Measurements from ENCODE around the gene UPK1B.

UPK1B gene

DNA sequence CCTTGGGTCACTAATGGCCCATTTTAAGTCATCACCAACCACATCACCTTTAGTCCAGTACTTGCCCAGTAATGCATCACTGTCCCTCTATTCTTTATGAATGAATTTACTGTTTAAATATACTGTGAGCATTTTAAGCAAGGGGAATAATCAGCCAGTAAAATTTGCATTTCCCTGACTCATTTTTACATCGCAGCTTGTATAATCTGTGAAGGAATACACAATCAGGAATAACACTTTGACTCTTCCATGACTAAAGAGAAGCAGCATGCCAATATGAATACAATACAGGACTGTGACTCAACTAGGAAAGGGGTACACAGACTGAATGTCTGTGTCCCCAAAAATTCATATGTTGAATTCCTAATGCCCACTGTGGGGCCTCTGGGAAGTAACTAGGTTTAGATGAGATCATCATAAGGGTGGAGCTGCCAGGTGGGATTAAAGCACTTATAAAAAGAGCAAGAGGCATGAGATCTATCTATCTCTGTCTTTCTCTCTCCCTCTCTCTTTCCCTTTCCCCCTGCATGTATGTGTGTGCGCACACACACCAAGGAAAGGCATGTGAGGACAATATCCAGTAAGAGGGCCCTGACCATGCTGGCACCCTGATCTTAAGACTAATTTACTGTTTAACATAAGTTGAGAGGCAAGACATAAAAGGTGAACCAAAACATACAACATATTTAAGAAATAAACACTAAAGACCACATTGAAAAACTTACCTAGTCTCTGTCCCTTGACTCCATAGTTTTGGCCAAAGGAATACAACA, 55.2 kb downstream of the UPK1B start:
- Histone ChIP-seq H3K9me3 (ENCODE audit: low read length) (no peaks in the 10 kb centered on the region), H3K36me3 (ENCODE audit: insufficient read depth, low read length) (peaks cover 39% of the 10 kb centered on the region), H3K27ac (ENCODE audit: low read depth, low read length) (no peak overlapping the region), H3K9ac (ENCODE audit: low read length) (no peak overlapping the region), H3K4me1 (ENCODE audit: insufficient read depth, low read length) (peaks cover 14% of the 10 kb centered on the region), H3K4me3 (ENCODE audit: low read depth in 1 of 2, low read length in 2 of 2) (no peak overlapping the region), H3K27me3 (ENCODE audit: control insufficient read depth in 1 of 2, insufficient read depth in 2 of 2, low read length in 2 of 2) (no peaks in the 10 kb centered on the region)

DNA sequence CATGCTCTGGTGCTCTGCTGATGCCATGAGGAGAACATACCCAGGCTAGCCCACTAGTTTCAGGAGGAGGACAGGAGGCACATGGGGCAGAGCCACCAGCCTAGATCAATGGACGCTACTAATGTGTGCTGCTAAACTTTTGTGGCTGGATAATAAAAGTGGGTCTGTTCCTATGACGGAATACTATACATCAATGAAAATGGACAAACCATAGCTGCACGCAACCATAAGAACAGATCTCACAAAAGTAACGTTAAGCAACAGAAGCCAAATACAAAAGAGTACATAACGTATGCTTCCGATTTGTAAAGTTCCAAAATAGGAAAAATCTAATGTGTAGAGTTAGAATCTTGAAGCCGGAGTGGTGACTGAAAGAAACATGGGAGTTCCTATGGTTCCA, 55.8 kb downstream of the UPK1B start:
- Histone ChIP-seq H3K4me1 (ENCODE audit: insufficient read depth, low read length) (peaks cover 14% of the 10 kb centered on the region), H3K4me3 (ENCODE audit: low read depth in 1 of 2, low read length in 2 of 2) (no peak overlapping the region), H3K27ac (ENCODE audit: low read depth, low read length) (no peak overlapping the region), H3K27me3 (ENCODE audit: control insufficient read depth in 1 of 2, insufficient read depth in 2 of 2, low read length in 2 of 2) (no peaks in the 10 kb centered on the region), H3K9me3 (ENCODE audit: low read length) (no peaks in the 10 kb centered on the region), H3K9ac (ENCODE audit: low read length) (no peak overlapping the region), H3K36me3 (ENCODE audit: insufficient read depth, low read length) (peaks cover 32% of the 10 kb centered on the region)

DNA sequence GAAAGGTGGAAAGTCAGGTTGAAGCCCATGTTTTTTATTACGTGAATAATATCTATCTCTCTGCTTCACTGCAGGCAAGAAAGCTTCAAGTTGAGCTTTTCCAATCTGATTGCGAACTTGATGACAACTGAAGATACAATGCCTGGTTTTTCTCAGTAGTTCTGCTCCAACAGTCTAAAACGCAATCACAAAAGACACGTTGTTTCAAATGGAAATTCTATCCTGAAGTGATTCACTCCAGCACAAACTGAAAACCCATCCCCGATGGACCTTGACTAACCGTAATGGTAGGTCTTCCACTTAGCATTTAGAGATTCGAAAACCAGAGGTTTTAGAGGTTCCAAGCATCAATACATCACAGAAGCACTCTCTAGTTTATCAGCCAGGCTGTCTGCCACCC, 56.7 kb downstream of the UPK1B start:
- no peaks in the 10 kb centered on the region for H3K27me3 ChIP-seq (ENCODE audit: control insufficient read depth in 1 of 2, insufficient read depth in 2 of 2, low read length in 2 of 2)
- peaks cover 31% of the 10 kb centered on the region for H3K36me3 ChIP-seq (ENCODE audit: insufficient read depth, low read length)
- no peak overlapping the region for H3K4me3 ChIP-seq (ENCODE audit: low read depth in 1 of 2, low read length in 2 of 2)
- no peaks in the 10 kb centered on the region for H3K9me3 ChIP-seq (ENCODE audit: low read length)
- no peak overlapping the region for H3K27ac ChIP-seq (ENCODE audit: low read depth, low read length)
- peaks cover 14% of the 10 kb centered on the region for H3K4me1 ChIP-seq (ENCODE audit: insufficient read depth, low read length)
- no peak overlapping the region for H3K9ac ChIP-seq (ENCODE audit: low read length)

DNA sequence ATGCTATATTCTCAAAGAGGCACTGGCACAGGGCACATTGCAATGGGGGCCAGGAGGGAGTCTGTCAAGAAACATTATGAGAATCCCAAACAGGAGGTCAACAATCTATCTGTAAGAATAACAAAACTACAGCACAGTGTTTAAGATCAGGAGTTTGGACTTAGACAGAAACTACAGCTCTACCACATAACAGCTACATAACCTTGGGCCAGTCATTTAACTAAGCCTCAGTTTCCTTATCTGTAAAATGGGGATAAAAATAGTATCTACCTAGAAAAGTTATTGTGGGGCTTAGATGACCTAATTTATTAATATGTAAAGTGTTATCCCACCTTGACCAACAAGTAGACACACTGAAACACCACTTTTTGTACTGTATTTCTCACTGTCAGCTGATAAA, 57.3 kb downstream of the UPK1B start:
- Histone ChIP-seq H3K36me3 (ENCODE audit: insufficient read depth, low read length) (peaks cover 37% of the 10 kb centered on the region), H3K9ac (ENCODE audit: low read length) (no peak overlapping the region), H3K4me3 (ENCODE audit: low read depth in 1 of 2, low read length in 2 of 2) (no peak overlapping the region), H3K27me3 (ENCODE audit: control insufficient read depth in 1 of 2, insufficient read depth in 2 of 2, low read length in 2 of 2) (no peaks in the 10 kb centered on the region), H3K4me1 (ENCODE audit: insufficient read depth, low read length) (peaks cover 14% of the 10 kb centered on the region), H3K27ac (ENCODE audit: low read depth, low read length) (no peak overlapping the region), H3K9me3 (ENCODE audit: low read length) (no peaks in the 10 kb centered on the region)

DNA sequence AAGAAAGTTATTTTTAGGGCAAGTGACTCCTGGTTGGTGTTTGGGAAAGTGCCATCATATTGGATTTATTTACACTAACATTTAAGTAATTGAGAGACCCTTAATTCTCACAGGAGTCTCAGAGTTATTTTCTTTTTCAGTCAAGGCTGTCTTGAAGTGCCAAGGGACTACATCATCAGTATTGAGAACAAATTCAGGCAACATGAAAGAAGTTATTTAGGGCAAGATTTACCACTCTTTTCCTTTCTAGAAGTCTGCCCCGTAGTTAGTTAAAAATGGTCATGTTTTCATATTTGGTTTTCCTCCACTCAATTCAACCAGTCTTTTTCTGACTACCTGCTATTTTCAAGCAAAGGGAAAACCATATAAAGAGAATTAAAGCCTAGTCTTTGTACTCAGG, 61.2 kb downstream of the UPK1B start:
- Histone ChIP-seq H3K27me3 (ENCODE audit: control insufficient read depth in 1 of 2, insufficient read depth in 2 of 2, low read length in 2 of 2) (no peaks in the 10 kb centered on the region), H3K9ac (ENCODE audit: low read length) (no peak overlapping the region), H3K9me3 (ENCODE audit: low read length) (no peaks in the 10 kb centered on the region), H3K27ac (ENCODE audit: low read depth, low read length) (no peak overlapping the region), H3K4me3 (ENCODE audit: low read depth in 1 of 2, low read length in 2 of 2) (no peak overlapping the region), H3K36me3 (ENCODE audit: insufficient read depth, low read length) (peaks cover 28% of the 10 kb centered on the region), H3K4me1 (ENCODE audit: insufficient read depth, low read length) (peaks cover 4% of the 10 kb centered on the region)

DNA sequence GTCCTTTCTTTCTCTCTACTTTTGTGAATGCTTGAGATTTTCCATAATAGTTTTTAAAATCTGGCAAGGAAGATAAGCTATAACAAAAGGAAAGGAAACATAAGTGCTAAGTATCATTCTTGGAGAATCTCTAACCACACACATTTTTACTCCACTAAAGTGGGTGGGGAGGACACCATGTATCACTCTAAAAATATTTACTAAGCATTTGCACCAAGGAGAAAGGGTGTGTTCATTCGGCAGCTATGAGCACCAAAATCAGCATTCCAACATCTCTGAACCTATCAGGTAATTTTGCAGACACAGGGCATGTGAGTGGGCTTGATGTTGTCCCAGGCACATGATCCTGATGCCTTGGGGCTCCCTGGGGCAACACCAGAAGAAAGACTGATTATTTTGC, 61.8 kb downstream of the UPK1B start:
- H3K27me3 ChIP-seq (ENCODE audit: control insufficient read depth in 1 of 2, insufficient read depth in 2 of 2, low read length in 2 of 2): no peaks in the 10 kb centered on the region
- H3K4me3 ChIP-seq (ENCODE audit: low read depth in 1 of 2, low read length in 2 of 2): no peak overlapping the region
- H3K27ac ChIP-seq (ENCODE audit: low read depth, low read length): no peak overlapping the region
- no peaks in the 10 kb centered on the region for H3K9me3 ChIP-seq (ENCODE audit: low read length)
- peaks cover 7% of the 10 kb centered on the region for H3K4me1 ChIP-seq (ENCODE audit: insufficient read depth, low read length)
- H3K9ac ChIP-seq (ENCODE audit: low read length): no peak overlapping the region
- peaks cover 22% of the 10 kb centered on the region for H3K36me3 ChIP-seq (ENCODE audit: insufficient read depth, low read length)

DNA sequence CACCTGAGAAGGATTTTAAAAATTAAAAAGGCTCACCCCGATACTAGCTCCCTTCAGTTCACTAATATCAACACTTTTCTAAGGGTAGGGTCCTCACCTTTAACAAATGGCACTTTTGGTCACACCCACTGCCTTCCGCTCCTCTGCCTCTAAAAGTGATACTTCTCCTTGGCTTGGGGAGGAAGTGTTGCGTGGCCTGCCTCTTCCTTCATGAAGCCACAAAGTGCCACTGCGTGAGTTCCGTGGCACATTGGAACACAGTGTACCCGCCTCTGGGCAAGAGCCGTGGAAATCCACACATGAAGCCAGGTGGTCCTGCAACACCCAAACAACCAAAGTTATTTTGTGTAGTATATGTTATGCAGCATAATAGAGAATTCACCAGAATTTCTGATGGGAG, 63.4 kb downstream of the UPK1B start:
- peaks cover 19% of the 10 kb centered on the region for H3K36me3 ChIP-seq (ENCODE audit: insufficient read depth, low read length)

DNA sequence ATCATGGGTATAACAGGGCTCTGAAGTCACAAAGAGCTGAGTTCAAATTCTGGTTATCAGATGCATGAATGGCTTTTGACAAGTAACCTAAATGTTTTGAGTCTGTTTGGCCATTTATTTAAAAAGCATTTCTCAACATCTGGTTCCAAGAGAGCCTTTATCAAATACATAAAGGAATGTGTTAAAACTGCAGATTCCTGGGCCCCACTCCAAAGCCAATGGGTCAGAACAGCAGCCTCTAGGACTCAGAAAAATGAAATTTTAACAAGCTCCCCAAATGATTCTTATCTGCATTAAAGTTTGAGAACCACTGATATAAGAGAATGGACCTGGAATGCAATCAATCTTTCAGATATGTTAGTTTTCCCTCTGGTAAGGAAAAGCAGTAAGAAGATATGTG, 63.9 kb downstream of the UPK1B start:
- Histone ChIP-seq H3K27ac (ENCODE audit: low read depth, low read length) (no peak overlapping the region), H3K9ac (ENCODE audit: low read length) (no peak overlapping the region), H3K9me3 (ENCODE audit: low read length) (no peaks in the 10 kb centered on the region), H3K4me1 (ENCODE audit: insufficient read depth, low read length) (peaks cover 15% of the 10 kb centered on the region), H3K36me3 (ENCODE audit: insufficient read depth, low read length) (peaks cover 15% of the 10 kb centered on the region), H3K27me3 (ENCODE audit: control insufficient read depth in 1 of 2, insufficient read depth in 2 of 2, low read length in 2 of 2) (no peaks in the 10 kb centered on the region), H3K4me3 (ENCODE audit: low read depth in 1 of 2, low read length in 2 of 2) (no peak overlapping the region)

More for the DNA sequence above, 63.4 kb downstream of the UPK1B start:
- H3K27me3 ChIP-seq (ENCODE audit: control insufficient read depth in 1 of 2, insufficient read depth in 2 of 2, low read length in 2 of 2): no peaks in the 10 kb centered on the region
- no peaks in the 10 kb centered on the region for H3K9me3 ChIP-seq (ENCODE audit: low read length)
- H3K4me3 ChIP-seq (ENCODE audit: low read depth in 1 of 2, low read length in 2 of 2): no peak overlapping the region
- H3K9ac ChIP-seq (ENCODE audit: low read length): no peak overlapping the region
- H3K4me1 ChIP-seq (ENCODE audit: insufficient read depth, low read length): peaks cover 15% of the 10 kb centered on the region
- no peak overlapping the region for H3K27ac ChIP-seq (ENCODE audit: low read depth, low read length)

DNA sequence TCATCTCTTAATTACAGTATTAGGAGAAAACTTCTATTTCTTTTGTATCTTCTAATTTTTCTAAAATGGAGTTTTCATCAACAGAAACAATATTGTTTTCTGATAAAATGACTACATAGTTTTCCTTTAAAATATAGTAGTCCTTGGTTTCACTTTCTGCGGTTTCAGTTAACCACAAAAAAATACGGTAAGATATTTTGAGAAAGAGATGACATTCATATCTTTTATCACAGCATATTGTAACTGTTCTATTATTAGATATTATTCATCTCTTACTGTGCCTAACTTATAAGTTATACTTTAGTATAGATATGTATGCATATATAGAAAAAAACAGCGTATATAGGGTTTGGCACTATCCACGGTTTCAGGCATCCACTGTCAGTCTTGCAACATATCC, 65.0 kb downstream of the UPK1B start:
- Histone ChIP-seq H3K27me3 (ENCODE audit: control insufficient read depth in 1 of 2, insufficient read depth in 2 of 2, low read length in 2 of 2) (no peaks in the 10 kb centered on the region), H3K4me3 (ENCODE audit: low read depth in 1 of 2, low read length in 2 of 2) (no peak overlapping the region), H3K4me1 (ENCODE audit: insufficient read depth, low read length) (peaks cover 15% of the 10 kb centered on the region), H3K27ac (ENCODE audit: low read depth, low read length) (no peak overlapping the region), H3K9me3 (ENCODE audit: low read length) (no peaks in the 10 kb centered on the region), H3K9ac (ENCODE audit: low read length) (no peak overlapping the region), H3K36me3 (ENCODE audit: insufficient read depth, low read length) (peaks cover 9% of the 10 kb centered on the region)

DNA sequence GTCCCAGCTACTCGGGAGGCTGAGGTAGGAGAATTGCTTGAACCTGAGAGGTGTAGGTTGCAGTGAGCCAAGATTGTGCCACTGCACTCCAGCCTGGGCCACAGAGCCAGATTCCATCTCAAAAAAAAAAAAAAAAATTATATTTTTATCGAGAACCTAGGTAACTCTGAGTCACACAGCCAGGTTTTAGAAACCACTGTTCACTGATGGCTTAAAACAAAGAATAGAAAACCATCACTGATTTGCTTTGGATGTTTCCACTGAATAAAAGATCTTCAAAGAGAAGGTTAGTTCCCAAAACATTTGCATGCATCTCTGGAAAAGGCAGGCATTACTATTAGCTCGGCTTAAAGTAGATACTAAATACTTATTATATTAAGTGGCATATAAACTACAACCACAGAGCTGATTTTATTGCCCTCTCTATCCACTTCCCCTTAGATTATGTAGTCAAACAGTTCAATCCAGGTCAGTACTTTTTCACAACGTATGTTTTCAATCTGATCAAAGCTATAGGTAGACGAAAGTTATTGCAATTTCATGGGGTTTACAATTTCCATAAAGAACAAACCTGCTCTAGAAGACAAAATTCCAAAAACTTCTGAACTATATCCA, 65.9 kb downstream of the UPK1B start:
- no peak overlapping the region for H3K9ac ChIP-seq (ENCODE audit: low read length)
- H3K4me3 ChIP-seq (ENCODE audit: low read depth in 1 of 2, low read length in 2 of 2): peak overlapping the region in 1 of 2 donors; percentile 71

DNA sequence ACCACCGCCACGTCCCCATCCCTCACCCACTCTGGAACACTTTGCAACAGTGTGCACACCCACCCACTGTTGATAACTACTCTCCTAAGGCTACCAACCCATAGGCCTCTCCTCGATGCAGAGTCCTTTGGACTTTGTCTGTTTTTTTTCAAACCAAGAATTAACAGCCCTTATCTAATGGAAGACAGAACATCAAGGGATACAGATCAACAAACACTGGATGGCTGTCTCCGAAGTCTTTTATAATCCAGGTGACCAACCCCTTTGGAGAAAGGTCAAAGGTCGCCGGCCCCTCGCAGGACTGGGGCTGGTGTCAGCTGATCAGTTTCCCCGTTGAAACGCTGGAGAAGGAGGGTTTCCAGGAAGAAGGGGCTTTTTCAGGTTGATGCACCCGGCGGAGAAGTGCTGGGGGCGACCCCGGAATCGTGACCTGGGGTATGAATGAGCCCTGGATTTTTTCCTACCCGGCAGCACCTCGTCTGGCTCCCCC, 66.7 kb downstream of the UPK1B start:
- peak overlapping the region; percentile 62 to 71 for H3K4me3 ChIP-seq (ENCODE audit: low read depth in 1 of 2, low read length in 2 of 2)
- peaks cover 7% of the 10 kb centered on the region for H3K36me3 ChIP-seq (ENCODE audit: insufficient read depth, low read length)
- H3K27me3 ChIP-seq (ENCODE audit: control insufficient read depth in 1 of 2, insufficient read depth in 2 of 2, low read length in 2 of 2): no peaks in the 10 kb centered on the region
- H3K9ac ChIP-seq (ENCODE audit: low read length): peak overlapping the region; percentile 55
- H3K4me1 ChIP-seq (ENCODE audit: insufficient read depth, low read length): peaks cover 15% of the 10 kb centered on the region
- H3K27ac ChIP-seq (ENCODE audit: low read depth, low read length): peak overlapping the region; percentile 67
- H3K9me3 ChIP-seq (ENCODE audit: low read length): no peaks in the 10 kb centered on the region

More for the DNA sequence above, 65.9 kb downstream of the UPK1B start:
- peak overlapping the region; percentile 67 for H3K27ac ChIP-seq (ENCODE audit: low read depth, low read length)
- H3K4me1 ChIP-seq (ENCODE audit: insufficient read depth, low read length): peaks cover 15% of the 10 kb centered on the region
- H3K9me3 ChIP-seq (ENCODE audit: low read length): no peaks in the 10 kb centered on the region
- H3K27me3 ChIP-seq (ENCODE audit: control insufficient read depth in 1 of 2, insufficient read depth in 2 of 2, low read length in 2 of 2): no peaks in the 10 kb centered on the region
- peaks cover 7% of the 10 kb centered on the region for H3K36me3 ChIP-seq (ENCODE audit: insufficient read depth, low read length)

All from muscle layer of colon (tissue), 2 donors.